ENCODE measurements around the gene GIMAP5.

GRCh38 chr7:150756858-150757257, 19.6 kb downstream of the GIMAP5 start:
- no peak for TF ChIP-seq CTCF (IDR thresholded peaks at IDR 0.05; ENCODE audit: low read depth, low read length, poor library complexity, severe bottlenecking)
- TF ChIP-seq EZH2phosphoT487 (IDR thresholded peaks at IDR 0.05; ENCODE audit: borderline replicate concordance, low read length), result no peak
